SU-DHL-6 (cell line): ENCODE measurements around the gene CWC27.
A peak's percentile ranks its signal among the peaks of the same experiment; 100 is the strongest.

Experiments
- H2AFZ ChIP-seq: fragments of 200-600 bp; sonication (generic); 2 replicates; pipeline ENCODE4 v1.6.1; 2014; ENCODE audit warnings: low read depth, mild to moderate bottlenecking, moderate library complexity, mixed read lengths, antibody characterized with exemption, low read length; ENCODE audit not compliant: severe bottlenecking
- H3F3A ChIP-seq: fragments of 200-600 bp; shearing (Covaris generic); 2 replicates; pipeline ENCODE4 v1.6.0; 2016; ENCODE audit warnings: antibody characterized with exemption, mild to moderate bottlenecking; ENCODE audit not compliant: insufficient read depth
- H3K27ac ChIP-seq: fragments of 200-600 bp; sonication (generic); 2 replicates; pipeline ENCODE4 v1.5.1; 2016; ENCODE audit warnings: low read depth, mild to moderate bottlenecking, low read length, moderate library complexity, mixed read lengths
- H3K27me3 ChIP-seq: fragments of 200-600 bp; sonication (generic), shearing (Covaris generic); 2 replicates; pipeline ENCODE4 v1.6.0; 2014; ENCODE audit warnings: mild to moderate bottlenecking, low read length
- H3K36me3 ChIP-seq: fragments of 200-600 bp; sonication (generic); 2 replicates; pipeline ENCODE4 v1.6.1; 2014; ENCODE audit warnings: mild to moderate bottlenecking, low read length, mixed read lengths
- H3K4me2 ChIP-seq: fragments of 300-600, 200-600 bp; shearing (Covaris generic), sonication (generic); 2 replicates; pipeline ENCODE4 v1.6.0; 2014; ENCODE audit warnings: low read length, low read depth, mild to moderate bottlenecking; ENCODE audit not compliant: poor library complexity, severe bottlenecking
- H3K4me3 ChIP-seq: fragments of 200-600 bp; sonication (generic); 2 replicates; pipeline ENCODE4 v1.5.1; 2014; ENCODE audit warnings: antibody characterized with exemption, low read length, mild to moderate bottlenecking, mixed read lengths; ENCODE audit not compliant: insufficient read depth, poor library complexity, severe bottlenecking
- H3K79me2 ChIP-seq: fragments of 200-600 bp; sonication (generic); 2 replicates; pipeline ENCODE4 v1.6.1; 2014; ENCODE audit warnings: mild to moderate bottlenecking, low read length, moderate library complexity; ENCODE audit not compliant: insufficient read depth
- H3K9ac ChIP-seq: fragments of 200-600 bp; sonication (generic); 2 replicates; pipeline ENCODE4 v1.7.0; 2014; ENCODE audit warnings: mild to moderate bottlenecking, low read length
- H3K9me2 ChIP-seq: fragments of 200-600 bp; sonication (generic); replicated peaks from 2 replicates; pipeline ENCODE4 v1.6.1; 2014; ENCODE audit warnings: low read length; ENCODE audit not compliant: insufficient read depth
- H3K9me3 ChIP-seq: fragments of 200-600 bp; sonication (generic); 2 replicates; pipeline ENCODE4 v1.6.1; 2014; ENCODE audit warnings: low read length, mixed read lengths; ENCODE audit not compliant: insufficient read depth
- H4K20me1 ChIP-seq: fragments of 200-600 bp; sonication (generic); 2 replicates; pipeline ENCODE4 v1.6.1; 2014; ENCODE audit warnings: low read depth, mild to moderate bottlenecking, antibody characterized with exemption, low read length, moderate library complexity, mixed read lengths
- EZH2phosphoT487 ChIP-seq: fragments of 200-600 bp; sonication (generic), shearing (Covaris generic); conservative IDR thresholded peaks from 2 replicates; pipeline ENCODE4 v1.6.1; 2018; ENCODE audit warnings: mild to moderate bottlenecking, antibody characterized with exemption, low read length, moderate library complexity, mixed read lengths
- TF ChIP-seq, protein P1 (sequence below): fragments of 200-600 bp; sonication (generic); IDR thresholded peaks from one replicate; pipeline ENCODE4 v1.5.1; 2017; ENCODE audit warnings: antibody characterized with exemption, mild to moderate bottlenecking, low read length, moderate library complexity; ENCODE audit not compliant: insufficient read depth, poor library complexity, severe bottlenecking

The CWC27 gene

GRCh38 chr5:64766941-64767340 lies 1.8 kb upstream of the CWC27 start:
- Histone ChIP-seq H2AFZ (no peak overlapping the region), H3K79me2 (peaks cover 74% of the 10 kb centered on the region), H3K27ac (no peak overlapping the region), H3K9ac (peak overlapping the region; percentile 89), H3F3A (no peaks in the 10 kb centered on the region), H3K9me2 (no peaks in the 10 kb centered on the region), H3K9me3 (no peaks in the 10 kb centered on the region), H3K4me2 (peak overlapping the region; percentile 71), H3K36me3 (no peaks in the 10 kb centered on the region), H4K20me1 (no peaks in the 10 kb centered on the region), H3K4me3 (peak overlapping the region; percentile 96), H3K27me3 (no peaks in the 10 kb centered on the region)
- TF ChIP-seq EZH2phosphoT487 = no peak
- TF ChIP-seq, protein P1, sequence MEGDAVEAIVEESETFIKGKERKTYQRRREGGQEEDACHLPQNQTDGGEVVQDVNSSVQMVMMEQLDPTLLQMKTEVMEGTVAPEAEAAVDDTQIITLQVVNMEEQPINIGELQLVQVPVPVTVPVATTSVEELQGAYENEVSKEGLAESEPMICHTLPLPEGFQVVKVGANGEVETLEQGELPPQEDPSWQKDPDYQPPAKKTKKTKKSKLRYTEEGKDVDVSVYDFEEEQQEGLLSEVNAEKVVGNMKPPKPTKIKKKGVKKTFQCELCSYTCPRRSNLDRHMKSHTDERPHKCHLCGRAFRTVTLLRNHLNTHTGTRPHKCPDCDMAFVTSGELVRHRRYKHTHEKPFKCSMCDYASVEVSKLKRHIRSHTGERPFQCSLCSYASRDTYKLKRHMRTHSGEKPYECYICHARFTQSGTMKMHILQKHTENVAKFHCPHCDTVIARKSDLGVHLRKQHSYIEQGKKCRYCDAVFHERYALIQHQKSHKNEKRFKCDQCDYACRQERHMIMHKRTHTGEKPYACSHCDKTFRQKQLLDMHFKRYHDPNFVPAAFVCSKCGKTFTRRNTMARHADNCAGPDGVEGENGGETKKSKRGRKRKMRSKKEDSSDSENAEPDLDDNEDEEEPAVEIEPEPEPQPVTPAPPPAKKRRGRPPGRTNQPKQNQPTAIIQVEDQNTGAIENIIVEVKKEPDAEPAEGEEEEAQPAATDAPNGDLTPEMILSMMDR = no peak

GRCh38 chr5:64767959-64768357 lies 772 bp upstream of the CWC27 start:
- peak overlapping the region; percentile 96 for H3K4me3 ChIP-seq
- H2AFZ ChIP-seq = peak overlapping the region; percentile 96
- TF ChIP-seq EZH2phosphoT487 = no peak
- TF ChIP-seq, protein P1 = no peak
- peak overlapping the region; percentile 71 for H3K4me2 ChIP-seq
- no peaks in the 10 kb centered on the region for H3F3A ChIP-seq
- H3K79me2 ChIP-seq = peaks cover 73% of the 10 kb centered on the region
- no peaks in the 10 kb centered on the region for H4K20me1 ChIP-seq
- peak overlapping the region; percentile 89 for H3K9ac ChIP-seq
- H3K27me3 ChIP-seq = no peaks in the 10 kb centered on the region
- H3K27ac ChIP-seq = peak overlapping the region; percentile 71
- no peaks in the 10 kb centered on the region for H3K36me3 ChIP-seq
- no peaks in the 10 kb centered on the region for H3K9me3 ChIP-seq
- H3K9me2 ChIP-seq = no peaks in the 10 kb centered on the region

DNA sequence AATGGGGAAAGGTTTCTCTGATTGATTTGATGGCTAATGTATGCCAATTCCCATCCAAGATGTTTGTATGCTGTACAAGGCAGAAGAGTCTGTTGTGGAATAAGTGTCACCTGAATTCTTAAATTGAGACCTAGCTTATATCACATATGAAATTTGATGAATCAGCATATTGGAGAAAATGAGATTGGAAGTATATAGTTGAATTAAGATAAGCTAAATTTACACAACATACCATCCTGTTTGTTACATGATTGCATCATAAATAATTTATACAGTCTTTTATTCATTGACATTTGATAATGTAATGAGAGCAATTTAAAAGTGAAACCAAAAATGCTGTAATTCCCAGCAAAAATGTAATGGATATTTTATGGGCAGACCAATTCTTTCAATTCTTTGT lies 1.1 kb downstream of the CWC27 start:
- H3K9me2 ChIP-seq = no peaks in the 10 kb centered on the region
- H3K79me2 ChIP-seq = peaks cover 68% of the 10 kb centered on the region
- peak overlapping the region; percentile 71 for H3K4me2 ChIP-seq

More for the DNA sequence above, 1.1 kb downstream of the CWC27 start:
- Histone ChIP-seq H2AFZ (no peak overlapping the region), H3K9ac (peak overlapping the region; percentile 89), H3K36me3 (no peaks in the 10 kb centered on the region), H4K20me1 (no peaks in the 10 kb centered on the region), H3F3A (no peaks in the 10 kb centered on the region), H3K9me3 (no peaks in the 10 kb centered on the region), H3K27me3 (no peaks in the 10 kb centered on the region), H3K27ac (no peak overlapping the region), H3K4me3 (peak overlapping the region; percentile 96)
- TF ChIP-seq, protein P1 = no peak
- TF ChIP-seq EZH2phosphoT487 = no peak
